GM12874 (cell line): ENCODE results near the gene HNRNPL.

Experiments
- CTCF ChIP-seq: IDR thresholded peaks from 2 replicates; pipeline ENCODE4 v1.5.1; 2011; ENCODE audit warnings: low read depth, mild to moderate bottlenecking, control low read depth, low read length, moderate library complexity; ENCODE audit not compliant: insufficient read depth

The HNRNPL gene

GRCh38 chr19:38799104-38799503, 50.7 kb downstream of the HNRNPL start:
- no peak for TF ChIP-seq CTCF

GRCh38 chr19:38796154-38796553, 53.6 kb downstream of the HNRNPL start:
- no peak for TF ChIP-seq CTCF

DNA sequence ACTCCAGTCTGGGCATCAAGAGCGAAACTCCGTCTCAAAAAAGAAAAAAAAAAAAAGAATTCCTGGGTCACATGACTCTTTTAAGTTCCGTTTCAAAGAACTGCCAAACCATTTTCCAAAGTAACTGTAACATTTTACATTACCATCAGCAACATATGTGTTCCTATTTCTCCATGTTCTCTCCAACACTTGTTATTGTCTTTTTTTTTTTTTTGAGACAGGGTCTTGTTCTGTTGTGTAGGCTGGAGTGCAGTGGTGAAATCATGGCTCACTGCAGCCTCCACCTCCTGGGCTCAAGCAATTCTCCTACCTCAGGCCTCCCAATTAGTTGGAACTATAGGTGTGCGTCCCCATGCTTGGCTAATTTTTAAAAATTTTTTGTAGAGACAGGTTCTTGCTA, 54.2 kb downstream of the HNRNPL start:
- TF ChIP-seq CTCF, result no peak

GRCh38 chr19:38793671-38794070, 56.1 kb downstream of the HNRNPL start:
- no peak for TF ChIP-seq CTCF

GRCh38 chr19:38793177-38793576, 56.6 kb downstream of the HNRNPL start:
- no peak for TF ChIP-seq CTCF

GRCh38 chr19:38792250-38793111, 57.3 kb downstream of the HNRNPL start:
- peak; percentile 30; the same call in 1 of the 2 replicates for TF ChIP-seq CTCF

- TF ChIP-seq CTCF, result no peak
Measured at GRCh38 chr19:38788478-38789243, 61.1 kb downstream of the HNRNPL start, which contains the start of gene LGALS7B. LGALS7B (plus strand) TSS chr19:38789200; CDS start chr19:38789227, 27 bp downstream.
